Hematopoietic multipotent progenitor cell treated with erythropoietin and hydrocortisone succinate and interleukin-3 and kit ligand, for 6 days (in vitro differentiated cells): ENCODE results near the gene CERK.
A peak's percentile ranks its signal among the peaks of the same experiment; 100 is the strongest.
"Not testable (repeated sequence)": the region's sequence is repeated elsewhere in the genome, so short reads cannot be mapped to it uniquely, and the experiment has no call there.

Experiments
- DNase-seq: peaks from one replicate; pipeline ENCODE4 v3.0.0-alpha.2; 2015

CERK gene, protein sequence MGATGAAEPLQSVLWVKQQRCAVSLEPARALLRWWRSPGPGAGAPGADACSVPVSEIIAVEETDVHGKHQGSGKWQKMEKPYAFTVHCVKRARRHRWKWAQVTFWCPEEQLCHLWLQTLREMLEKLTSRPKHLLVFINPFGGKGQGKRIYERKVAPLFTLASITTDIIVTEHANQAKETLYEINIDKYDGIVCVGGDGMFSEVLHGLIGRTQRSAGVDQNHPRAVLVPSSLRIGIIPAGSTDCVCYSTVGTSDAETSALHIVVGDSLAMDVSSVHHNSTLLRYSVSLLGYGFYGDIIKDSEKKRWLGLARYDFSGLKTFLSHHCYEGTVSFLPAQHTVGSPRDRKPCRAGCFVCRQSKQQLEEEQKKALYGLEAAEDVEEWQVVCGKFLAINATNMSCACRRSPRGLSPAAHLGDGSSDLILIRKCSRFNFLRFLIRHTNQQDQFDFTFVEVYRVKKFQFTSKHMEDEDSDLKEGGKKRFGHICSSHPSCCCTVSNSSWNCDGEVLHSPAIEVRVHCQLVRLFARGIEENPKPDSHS

DNA sequence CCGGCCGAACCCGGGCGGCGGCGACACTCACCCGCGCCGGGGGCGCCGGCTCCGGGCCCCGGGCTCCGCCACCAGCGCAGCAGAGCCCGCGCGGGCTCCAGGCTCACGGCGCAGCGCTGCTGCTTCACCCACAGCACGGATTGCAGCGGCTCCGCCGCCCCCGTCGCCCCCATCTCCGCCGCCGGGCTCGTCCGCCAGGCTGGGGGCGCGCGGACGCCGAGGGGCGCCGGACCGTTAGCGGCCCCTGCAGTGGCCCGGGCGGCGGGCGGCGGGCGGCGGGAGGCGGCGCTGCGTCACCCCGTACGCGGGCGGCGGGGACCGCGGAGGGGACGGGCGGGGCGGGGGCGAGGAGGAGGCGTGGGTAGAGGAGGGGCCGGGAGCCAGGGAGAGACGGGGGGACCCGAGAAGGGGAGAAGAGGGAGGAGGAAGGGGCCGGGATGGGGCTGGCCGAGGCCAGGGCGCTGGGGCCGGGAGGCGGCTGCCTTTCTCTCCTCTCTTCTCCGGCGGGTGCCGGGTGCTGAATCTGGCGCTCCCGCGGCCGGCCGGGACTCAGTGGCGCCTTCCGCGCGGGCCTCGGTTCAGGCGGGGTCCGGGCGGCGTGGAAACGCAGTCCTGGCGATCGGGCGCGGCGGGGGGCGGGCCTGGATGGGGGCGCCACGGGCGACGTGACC lies at the start of gene CERK:
Gene CERK (minus strand): TSS at position 277 of the 671 bp plus-strand sequence. CDS start 104 bp downstream, at position 173.
- peak; percentile 42 for DNase-seq

DNA sequence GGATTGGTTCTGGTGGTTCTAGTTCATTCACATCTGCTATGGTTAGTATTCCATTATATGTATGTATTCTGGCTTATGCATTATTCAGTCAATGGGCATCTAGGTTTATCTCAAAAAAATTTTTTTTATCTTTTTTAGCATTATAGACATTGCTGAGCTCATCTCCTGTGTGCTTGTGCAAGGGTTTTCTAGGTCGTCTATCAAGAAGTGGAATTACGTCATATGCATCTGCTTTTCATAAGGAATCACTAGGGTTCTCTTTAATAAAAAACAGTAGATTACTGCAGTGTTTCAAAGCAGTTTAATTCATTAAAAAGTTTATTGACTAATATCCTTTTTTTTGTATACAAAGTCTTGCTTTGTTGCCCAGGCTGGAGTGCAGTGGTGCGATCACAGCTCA lies 45.7 kb upstream of the CERK start:
- peak; percentile 35 for DNase-seq

DNA sequence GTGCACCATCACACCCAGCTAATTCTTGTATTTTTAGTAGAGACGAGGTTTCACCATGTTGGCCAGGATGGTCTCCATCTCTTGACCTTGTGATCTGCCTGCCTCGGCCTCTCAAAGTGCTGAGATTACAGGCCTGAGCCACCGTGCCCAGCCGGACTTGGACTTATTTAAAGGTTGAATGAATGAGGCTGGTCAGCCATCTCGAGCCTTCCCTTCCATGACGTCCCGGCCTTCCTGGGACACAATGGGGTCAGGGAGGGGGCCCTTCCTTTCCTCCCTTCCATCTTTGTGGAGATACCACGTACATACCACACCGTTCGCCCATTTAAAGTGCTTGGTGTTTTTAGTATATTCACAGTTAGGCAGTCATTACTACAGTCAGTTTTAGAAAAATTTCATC lies 44.1 kb upstream of the CERK start:
- DNase-seq: not testable (repeated sequence)

DNA sequence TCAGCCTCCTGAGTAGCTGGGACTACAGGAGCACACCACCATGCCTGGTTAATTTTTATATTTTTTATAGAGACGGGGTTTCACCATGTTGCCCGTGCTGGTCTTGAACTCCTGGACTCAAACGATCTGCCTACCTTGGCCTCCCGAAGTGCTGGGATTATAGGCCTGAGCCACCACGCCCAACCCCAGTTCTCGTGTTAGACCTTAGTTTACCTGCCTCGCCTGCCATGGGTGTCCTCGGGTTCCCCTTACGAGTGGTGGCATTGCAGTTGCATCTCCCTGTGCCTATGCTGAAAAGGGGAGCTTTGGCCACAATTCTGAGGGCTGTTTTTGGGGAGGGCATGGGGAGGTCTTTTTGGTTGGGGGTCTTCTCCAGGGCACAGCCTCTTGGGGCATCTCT lies 43.2 kb upstream of the CERK start:
- no peak for DNase-seq

DNA sequence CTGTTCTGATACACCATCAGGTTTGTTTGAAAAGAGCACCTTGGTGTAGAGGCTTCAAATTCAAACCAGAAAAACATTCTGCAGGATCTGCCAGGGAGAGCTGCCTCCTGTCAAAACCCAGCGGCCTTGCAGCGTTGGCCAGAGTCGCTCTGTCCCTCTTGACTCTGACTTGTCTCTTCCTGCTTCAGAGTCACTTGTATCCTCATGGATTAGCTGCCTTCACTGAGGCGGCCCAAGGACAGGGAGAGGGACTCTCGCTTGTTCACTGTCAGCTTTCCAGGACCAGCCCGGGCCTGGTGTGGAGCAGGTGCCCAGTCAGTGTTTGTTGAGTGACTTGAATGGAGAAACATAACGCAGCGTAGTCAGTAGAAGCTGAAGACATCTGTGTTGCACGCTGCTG lies 42.4 kb upstream of the CERK start:
- no peak for DNase-seq

DNA sequence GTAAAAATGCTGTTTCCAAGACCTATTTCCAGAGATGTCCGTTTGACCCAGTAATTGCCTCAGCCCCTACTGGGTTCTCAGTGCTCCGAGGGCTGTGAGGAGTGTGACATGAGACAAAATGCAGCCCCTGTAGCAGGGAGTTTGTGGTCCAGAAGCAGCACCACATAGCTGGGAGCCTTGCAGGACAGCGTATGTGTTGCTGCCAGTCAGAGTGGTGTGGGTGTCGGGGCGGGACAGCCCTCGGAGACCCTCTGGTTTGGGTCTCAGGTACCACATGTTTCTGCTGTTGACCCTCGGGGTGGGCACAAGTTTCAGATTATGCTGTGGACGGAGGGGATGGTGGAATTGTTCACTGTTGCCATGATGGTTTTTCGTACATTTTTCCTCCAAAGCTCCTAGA lies 41.6 kb upstream of the CERK start:
- DNase-seq: no peak

DNA sequence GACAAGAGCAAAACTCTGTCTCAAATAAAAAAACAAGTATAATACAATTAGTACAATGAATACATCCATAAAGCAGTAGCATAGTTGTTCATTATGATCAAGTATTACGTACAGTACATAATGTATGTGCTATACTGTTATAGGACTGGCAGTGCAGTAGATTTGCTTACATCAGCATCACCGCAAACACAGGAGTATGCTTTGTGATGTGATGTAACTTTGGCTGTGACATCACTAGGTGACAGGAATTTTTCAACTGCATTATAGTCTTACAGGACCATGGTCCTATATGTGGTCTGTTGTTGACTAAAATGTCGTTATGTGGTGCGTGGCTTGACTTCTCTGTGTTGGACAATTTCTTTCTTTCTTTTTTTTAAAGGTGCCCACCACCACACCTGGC lies 41.0 kb upstream of the CERK start:
- DNase-seq: no peak

DNA sequence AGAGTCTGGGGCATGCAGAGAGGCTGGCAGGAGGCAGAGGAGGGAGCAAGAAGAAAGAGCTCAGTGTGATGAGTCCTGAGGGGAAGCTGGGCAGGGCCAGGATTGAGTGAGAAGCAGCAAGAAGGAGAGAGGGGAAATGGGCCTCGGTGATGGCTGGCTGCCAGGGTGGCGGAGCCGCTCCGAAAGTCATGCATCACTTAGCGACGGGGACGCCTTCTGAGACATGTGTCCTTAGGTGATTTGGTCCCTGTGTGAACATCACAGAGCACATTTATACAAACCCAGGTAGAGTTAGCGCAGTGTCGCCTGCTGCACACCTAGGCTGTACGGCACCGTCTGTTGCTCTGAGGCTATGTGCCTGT lies 39.5 kb upstream of the CERK start:
- DNase-seq: peak; percentile 58

DNA sequence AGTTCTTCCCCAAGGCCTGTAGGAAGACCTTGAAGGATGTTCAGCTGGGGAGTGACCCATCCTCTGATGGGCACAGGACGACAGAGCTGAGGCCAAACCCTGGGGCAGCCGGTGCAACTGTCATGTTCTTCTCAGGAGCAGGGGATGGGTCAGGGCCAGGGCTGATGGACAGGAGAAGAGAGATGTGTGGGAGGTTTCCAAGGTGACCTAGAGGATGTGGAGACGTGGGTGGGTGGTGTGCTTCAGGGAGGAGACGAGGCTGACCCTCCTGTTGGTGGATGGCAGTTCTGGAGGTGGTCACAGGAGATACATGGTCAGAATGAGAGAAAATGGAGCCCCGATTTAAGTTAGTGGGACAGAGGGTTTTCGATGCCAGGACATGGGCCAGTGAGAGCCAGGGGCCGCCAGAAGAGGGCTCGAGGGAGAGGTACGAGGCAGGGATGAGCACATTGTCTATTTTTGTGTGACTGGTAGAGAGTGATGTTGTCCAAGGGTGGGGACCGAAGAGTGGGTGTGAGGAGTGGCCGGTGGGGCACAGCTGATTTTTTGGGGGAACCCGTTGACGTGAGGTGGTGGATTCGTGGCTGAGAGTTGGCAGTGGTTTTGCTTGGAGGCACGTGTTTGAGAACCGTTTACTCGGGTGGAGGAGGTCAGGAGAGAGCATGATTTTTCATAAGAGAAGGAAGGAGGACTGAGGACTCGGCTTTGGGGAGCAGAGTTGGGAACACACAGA lies 39.0 kb upstream of the CERK start:
- no peak for DNase-seq

DNA sequence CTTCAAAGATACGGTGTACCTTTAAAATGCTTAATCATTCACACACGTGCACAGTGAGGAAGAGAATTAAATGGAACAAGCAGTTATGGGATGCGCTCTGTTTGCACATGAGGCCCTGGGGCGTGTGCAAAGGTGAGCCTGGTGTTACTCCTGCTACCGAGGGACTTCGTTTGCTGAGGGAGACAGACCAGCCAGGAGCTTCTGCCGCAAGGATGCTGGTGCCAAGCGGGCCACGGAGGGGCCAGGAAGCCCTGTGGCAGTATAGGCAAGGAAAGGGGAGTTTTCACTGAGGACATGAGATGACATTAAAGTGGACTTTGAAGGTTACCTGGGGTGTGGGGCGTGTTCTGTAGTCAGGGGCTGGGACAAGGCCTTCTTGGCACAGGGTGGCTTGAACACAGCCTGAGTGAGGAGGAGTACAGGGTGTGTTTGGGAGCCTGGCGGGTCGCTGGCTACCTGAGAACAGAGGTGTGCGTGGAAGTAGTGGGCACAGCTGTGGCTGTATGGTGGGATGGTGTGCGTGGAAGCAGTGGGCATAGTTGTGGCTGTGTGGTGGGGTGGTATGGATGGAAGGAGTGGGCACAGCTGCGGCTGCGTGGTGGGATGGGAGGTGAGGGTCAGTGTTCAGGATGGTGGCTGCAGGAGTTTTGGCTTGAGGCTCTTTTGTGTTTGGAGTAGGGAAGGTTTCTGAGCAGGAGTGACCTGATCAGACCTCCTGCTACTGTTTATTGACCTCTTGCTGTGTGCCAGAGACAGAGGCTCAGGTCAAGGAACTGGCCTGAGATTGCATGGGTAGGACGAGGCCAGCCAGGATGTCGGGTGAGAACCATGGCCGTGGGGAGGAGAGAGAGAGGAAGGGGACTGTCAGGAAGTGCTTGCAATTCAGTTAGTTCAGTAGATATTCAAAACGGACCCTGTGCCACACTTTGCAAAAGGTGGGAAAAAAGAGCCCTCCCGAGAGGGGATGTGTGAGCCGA lies 38.1 kb upstream of the CERK start:
- DNase-seq: no peak

DNA sequence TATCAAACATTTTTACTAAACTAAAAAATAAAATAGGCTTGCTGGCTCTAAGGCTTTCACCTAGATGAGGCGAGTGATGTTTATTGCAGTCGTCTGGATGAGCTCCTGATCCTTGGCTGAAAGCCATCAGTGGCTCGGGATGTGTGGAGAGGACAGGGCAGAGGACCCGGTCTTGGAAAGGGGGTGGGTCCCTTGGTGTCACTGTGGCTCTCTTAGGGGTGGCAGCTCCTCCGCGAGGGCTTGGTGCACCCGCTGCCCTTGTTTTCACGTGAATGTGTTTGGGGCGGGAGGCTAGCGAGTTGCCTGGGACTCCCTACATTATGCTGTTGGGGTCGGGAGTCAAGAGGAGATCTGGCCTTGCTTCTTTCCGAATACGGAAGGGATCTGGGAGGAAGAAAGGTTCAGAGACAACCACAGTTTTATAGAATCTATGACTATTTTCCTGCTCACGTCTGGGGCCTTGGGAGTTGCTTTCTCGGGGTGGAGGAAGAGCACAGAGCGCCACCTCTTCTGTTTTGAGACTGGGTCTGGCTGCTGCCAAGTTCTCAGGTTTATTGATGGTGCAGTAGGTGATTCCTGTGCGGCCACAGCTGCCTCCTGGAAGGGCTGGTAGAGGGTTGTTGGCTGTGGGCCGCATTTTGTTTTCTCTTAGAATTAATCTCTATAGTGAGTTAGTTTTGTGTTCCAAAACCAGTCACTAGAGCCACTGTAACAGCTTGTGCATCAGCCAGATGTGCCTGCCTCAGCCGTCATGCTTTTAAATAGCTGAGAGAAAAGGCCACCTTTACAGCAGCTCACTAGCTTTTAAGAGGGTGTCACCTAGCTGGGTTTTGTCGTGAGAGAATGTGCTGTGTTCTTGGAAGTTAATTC lies 37.2 kb upstream of the CERK start:
- DNase-seq: no peak

DNA sequence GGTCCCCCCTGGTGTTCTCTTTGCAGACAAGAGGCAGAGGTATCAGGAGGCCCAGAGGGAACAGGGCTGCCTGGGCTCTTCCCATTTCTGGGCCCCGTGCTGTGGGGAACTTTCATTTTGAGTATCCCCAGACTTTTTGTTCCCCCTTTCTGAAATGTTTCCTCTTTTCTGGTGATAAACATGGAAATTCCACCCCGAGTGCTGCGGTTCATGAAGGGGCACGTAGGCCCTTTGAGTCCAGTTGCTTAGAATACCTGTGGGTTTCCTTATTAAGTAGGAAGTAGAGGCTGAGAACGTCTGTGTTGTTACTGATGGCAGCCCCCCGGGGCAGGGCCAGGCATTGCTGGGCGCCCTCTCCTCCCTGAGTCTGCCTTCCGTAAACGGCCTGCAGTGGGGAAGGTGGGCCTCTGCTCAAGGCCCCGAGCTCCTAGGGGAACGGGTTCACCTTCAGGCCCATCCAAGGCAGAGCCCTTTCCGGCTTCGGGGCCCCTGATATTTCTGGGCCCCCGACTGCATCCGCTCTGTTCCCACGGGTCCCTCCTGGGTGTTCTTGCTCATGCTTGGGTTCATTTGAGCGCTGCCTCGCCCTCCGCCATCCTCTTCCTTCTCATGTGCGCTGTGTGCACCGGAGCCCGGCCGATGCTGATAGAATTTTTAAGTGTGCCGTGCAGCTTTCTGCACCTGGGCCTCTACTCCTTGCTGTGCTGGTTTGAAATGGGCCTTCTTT lies 36.4 kb upstream of the CERK start:
- DNase-seq: peak; percentile 15

DNA sequence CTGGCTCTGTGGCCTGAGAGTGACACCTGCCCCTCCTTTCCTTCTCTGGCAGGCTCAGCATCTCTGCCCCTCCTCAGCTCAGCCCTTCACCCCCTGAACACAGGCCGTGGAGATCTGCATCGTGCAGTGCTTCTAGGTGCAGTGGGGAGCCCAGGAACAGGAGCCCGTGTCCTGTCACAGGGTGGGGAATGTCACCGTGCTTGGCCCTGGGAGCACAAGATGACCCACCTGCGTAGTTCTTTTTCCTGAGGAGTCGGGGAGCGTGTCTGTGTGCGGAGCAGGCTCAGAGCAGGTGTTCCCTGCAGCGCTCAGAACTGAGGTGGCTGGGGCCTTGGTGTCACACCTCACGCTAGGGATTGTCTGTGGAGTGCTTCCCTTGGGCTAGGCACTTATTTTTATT lies 35.0 kb upstream of the CERK start:
- DNase-seq: no peak

DNA sequence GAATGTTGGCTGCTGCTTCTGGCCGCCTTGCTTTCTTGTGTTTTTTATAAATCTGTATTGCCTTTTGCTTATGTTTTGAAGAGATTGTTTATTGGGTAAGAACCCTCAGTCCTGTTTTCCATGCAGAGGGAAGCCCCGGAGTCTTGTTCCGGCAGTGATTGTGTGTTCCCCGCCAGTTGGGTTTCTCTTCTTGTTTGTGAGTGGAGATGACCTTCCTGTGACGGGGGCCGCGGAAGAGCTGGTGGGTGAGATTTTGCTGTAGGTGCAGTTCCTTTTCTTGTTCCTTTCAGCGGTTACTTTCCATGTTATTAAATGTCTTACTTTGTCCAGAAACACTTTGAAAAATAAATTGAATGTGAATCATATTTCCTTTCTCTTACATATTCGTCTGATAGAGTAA lies 32.7 kb upstream of the CERK start:
- DNase-seq: no peak

DNA sequence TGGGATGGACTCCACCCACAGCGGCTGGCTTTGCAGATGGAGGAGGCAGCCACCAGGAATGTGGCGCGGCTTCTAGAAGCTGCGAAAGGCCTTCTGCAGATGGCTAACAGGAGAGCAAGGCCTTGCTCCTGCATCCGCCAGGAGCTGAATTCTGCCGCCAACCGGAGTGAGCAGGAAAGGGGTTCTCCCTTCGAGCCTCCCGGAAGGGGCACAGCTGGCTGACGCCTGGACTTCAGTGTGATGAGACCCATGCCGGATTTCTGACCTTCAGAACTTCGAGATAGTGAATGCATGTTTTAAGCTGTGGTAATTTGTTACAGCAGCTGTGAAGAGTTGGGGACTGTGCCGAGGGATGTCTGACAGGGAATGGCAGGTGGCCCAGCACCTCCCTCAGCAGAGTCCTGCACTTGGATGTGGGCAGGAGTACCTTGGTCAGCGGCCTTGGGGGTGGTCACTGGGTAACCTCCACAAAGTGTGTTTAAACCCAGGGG lies 32.1 kb upstream of the CERK start:
- DNase-seq: no peak

DNA sequence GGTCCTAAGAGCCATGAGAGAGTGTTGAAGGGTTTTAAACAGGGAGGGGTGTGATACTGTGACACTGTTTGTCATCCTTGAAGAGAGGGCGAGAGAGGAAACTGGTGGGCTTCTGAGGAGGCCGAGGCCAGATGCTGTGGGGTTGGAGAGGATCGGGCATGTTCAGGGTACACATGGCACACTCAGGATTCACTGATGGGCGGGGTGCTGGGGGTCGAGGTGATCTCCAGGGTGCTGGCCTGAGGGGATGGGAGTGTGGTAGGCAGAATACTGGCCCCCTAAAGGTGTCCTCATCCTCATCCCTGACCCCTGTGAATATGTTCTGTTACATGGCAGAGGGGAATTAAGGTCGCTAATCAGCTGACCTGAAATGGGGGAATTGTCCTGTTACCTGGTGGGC lies 31.7 kb upstream of the CERK start:
- no peak for DNase-seq

DNA sequence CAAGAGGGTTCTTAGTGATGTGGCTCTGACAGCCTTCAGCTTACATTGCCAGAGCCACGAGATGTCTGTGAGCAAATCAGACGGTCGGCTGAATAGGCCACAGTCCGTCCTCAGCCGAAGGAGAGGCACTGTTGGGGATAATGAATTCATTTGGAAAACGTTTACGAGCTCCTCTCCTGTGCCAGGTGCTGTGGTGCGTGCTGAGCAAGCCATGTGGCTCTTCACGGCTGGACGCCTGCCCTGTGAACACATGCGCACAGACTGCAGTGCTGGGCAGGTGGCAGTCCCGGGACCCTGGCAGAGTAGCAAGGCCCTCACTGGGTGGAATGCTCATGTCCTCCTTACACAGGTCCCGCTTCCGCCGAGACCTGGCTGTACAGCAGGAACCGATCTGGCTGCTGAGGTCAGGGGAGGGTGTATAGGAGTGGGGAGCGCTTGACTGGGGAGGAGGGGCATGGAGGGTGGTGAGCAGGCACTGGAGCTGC lies 31.2 kb upstream of the CERK start:
- DNase-seq: no peak

DNA sequence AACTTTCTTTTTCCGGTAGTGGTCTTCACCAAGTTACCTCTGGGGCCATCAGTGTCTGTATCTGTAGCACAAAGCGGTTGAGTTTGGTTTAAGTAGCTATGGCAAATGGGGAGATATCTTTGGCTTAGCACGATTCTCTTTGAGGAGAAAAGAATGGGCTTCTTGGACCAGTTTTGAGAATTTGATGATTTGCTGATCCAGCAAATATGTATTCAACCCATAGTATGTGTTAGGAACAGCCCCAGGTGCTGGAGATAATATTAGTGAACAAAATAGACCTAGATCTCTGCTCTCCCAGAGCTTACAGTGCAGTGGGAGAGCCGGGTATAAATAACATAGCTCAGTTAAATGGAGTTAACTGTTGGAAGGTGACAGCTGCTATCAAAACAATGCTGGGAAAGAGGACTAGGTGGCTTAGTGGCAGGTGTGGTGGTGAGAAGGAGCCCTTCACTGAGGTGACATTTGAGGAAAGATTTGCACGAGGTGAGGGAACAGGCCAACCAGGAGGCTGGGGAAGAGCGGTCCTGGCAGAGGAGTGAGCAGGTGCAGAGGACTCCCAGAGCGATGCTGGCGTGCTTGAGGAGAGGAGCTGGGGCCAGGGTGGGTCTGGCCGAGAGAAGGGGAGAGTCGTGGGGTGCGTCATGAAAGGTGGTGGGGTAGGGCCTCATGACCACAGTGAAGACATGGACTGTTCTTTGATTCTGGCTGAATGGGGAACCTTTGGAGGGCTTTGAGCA lies 29.4 kb upstream of the CERK start:
- DNase-seq: no peak

DNA sequence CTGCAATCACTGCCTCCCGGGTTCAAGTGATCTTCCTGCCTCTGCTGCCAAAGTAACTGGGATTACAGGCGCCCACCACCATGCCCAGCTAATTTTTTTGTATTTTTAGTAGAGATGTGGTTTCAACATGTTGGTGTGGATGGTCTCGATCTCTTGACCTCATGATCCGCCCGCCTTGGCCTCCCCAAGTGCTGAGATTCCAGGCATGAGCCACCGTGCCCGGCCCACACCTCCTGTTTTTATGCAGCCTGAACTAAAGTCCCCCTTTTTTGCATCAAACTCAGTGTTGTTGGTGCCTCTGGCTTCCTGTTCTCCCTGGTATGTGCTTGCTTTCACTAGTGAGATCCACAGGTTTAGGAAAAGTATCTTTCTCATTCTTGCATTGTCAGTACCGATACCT lies 28.6 kb upstream of the CERK start:
- DNase-seq: no peak
